Suppressor macrophage treated with lipopolysaccharide for 1 hour (primary cell): Measurements from ENCODE around the gene RPL41.

ENCODE experiments used
- DNase-seq, 3 donors: peaks; one replicate each; pipeline ENCODE4 v3.0.0-alpha.2; 2020 to 2022

Gene RPL41

GRCh38 chr12:56154818-56155217 lies 38.4 kb downstream of the RPL41 start:
- DNase-seq = no peak

DNA sequence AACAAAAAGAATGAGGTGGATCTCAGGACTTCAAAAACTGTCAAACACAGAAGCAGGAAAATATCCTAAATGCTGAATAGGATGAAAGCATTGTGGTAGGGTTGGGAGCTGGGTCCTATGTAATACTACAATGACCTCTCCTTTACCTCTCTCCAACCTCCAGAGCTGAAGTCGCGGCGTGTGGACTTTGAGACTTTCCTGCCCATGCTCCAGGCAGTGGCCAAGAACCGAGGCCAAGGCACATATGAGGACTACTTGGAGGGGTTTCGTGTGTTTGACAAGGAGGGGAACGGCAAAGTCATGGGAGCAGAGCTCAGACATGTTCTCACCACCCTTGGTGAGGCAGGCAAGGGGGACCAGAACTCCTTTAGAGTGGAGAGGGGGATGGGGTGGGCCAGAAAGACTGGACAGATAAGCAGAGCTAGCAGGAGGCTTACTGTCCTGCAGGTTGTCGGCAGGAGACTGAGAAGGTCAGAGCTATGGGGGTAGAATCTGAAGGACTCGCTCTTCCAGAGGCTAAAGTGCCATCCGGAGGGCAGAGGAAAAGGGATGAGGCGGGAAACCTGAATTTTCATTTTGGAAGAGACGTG lies 38.9 kb downstream of the RPL41 start:
- DNase-seq = no peak

DNA sequence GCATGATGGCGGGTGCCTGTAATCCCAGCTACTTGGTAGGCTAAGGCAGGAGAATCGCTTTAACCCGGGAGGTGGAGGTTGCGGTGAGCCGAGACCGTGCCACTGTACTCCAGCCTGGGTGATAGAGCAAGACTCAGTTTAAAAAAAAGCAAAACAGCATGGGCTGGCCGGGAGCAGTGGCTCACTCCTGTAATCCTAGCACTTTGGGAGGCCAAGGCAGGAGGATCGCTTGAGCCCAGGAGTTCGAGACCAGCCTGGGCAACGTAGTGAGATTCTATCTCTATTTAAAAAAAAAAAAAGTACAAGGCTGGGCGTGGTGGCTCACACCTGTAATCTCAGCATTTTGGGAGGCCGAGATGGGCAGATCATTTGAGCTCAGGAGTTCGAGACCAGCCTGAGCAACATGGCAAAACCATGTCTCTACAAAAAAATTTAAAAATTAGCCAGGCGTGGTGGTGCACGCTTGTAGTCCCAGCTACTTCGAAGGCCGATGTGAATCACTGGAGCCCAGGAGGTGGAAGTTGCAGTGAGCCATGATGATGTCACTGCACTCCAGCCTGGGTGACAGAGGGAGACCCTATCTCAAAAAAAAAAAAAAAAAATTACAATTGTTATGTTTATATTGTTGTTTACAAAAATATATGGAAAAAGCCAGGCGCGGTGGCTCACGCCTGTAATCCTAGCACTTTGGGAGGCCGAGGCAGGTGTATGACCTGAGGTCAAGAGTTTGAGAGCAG lies 40.2 kb downstream of the RPL41 start:
- peak; percentile 52 to 62 (median 61) for DNase-seq

DNA sequence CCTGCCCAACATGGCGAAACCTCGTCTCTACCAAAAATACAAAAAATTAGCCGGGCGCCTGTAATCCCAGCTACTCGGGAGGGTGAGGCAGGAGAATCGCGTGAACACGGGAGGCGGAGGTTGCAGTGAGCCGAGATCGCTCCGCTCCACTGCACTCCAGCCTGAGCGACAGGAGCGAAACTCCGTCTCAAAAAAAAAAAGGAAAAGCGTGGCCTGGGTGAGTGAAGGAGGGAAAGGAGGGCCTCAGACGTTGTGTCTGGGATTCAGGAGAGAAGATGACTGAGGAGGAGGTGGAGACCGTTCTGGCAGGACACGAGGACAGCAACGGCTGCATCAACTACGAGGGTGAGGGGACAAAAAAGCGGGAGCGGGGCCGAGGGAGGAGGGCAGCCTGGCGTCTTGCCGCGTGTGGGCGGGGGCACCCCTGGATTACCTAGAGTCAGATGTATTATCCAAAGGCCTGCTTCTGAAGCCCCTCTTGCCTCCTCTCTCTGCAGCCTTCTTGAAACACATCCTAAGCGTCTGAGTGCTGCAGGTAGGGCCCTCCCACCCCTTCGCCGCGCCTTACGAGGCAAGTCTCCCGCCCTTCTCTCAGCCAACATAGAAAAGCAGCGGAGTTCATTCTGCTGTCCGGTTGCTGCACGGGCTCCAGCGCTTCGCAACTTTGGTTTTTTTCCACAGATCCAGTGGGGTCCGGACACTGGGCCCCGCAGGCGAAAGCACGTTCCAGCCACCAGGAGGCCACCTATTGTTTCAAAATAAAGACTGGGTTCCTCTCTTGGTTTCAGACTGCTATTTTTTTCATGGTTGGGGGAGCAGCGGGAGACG lies 41.0 kb downstream of the RPL41 start:
- DNase-seq = peak; percentile 64 to 69 (median 66)

DNA sequence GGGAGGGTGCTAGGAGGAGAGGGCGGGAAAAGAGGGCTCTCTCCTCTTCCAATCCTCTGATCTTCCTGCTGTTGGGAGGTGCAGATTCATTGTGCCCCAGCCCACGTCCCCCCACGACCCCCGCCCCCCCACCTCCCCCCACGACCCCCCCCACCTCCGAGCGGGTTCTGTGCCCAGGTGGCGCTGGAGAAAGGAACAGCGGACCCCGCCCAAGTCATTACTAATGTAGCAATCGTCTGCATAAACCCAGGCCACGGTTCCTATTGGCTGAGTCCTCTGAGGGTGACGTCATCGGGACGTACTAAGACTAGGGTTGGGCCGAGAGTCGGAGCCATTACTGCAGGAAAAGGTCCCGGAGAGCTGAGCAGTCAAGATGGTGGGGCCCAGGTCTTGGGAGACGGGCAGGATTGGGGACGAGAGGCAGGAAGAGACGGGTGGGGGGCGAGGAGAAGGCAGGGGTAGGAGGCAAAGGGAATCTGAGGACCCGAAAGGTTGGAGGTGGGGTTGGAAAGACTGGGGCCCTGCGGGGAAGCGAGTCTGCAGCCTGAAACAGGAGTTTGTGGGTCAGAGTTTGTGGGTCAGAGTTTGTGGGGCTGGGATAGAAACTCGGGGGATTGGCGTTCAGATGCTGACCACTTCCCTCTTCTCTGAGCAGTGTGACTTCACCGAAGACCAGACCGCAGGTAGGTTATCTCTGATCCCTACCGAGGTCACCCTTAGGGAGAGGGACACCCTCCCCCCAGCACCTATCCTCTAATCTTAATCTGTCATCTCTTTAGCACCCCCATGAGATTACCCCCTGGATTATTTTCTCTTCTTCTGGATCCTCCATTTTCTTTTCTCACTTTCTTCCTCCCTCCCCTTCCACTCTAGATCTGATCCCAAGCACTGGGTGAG lies 41.8 kb downstream of the RPL41 start, which contains the start of gene MYL6:
Gene MYL6, plus strand, starts transcription at position 331 of the 897 bp plus-strand sequence. Its CDS starts 43 bp downstream, at position 374.
- DNase-seq = peak; percentile 97 to 99 (median 98)

DNA sequence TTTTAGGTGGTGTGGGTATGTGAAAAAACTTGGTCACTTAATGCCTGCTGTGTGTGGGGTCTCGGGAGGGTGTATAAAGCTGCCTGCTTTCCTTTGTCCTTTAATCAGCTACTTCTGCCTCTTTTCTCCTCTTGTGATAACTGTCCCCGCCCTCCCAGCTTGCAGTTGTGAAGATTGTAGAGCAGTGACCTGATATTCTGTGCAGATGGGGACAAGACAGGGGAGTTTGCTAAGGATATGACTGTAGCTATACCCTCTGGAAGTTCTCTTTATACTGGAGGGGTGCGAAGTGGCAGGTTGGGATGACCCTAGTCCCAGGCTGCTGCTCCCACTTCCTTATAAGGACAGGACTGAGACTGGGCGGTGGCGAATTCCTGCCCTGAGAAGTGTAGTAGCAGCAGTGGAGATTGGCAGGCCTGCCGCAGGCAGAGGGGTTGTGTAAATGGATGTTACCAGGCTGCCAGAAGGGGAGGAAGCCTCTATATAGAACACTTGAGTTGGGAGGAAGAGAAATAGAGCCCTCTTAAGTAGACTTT lies 42.6 kb downstream of the RPL41 start:
- DNase-seq = peak; percentile 58 to 64 (median 62)

DNA sequence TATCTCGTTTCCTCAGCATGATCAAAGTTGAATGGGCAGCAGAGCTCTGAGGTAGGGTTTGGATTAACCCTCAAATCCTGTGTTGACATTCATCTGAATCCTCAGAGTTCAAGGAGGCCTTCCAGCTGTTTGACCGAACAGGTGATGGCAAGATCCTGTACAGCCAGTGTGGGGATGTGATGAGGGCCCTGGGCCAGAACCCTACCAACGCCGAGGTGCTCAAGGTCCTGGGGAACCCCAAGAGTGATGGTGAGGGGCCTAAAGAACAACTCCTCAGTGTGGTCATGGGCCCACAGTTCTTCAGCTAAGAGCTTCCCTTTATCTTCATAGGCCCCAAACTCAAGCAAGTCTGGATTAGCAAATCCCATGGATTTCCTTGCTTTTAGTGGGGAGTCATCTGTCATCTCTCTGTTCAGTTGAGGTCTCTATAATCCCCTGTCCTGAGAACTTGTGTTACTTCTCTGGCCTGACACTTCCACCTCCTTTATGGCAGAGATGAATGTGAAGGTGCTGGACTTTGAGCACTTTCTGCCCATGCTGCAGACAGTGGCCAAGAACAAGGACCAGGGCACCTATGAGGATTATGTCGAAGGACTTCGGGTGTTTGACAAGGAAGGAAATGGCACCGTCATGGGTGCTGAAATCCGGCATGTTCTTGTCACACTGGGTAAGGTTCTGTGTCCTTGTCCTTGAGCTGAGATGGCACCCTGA lies 43.2 kb downstream of the RPL41 start:
- DNase-seq = no peak

GRCh38 chr12:56160193-56160763 lies 43.8 kb downstream of the RPL41 start:
- peak; percentile 48 to 57 (median 54) for DNase-seq

DNA sequence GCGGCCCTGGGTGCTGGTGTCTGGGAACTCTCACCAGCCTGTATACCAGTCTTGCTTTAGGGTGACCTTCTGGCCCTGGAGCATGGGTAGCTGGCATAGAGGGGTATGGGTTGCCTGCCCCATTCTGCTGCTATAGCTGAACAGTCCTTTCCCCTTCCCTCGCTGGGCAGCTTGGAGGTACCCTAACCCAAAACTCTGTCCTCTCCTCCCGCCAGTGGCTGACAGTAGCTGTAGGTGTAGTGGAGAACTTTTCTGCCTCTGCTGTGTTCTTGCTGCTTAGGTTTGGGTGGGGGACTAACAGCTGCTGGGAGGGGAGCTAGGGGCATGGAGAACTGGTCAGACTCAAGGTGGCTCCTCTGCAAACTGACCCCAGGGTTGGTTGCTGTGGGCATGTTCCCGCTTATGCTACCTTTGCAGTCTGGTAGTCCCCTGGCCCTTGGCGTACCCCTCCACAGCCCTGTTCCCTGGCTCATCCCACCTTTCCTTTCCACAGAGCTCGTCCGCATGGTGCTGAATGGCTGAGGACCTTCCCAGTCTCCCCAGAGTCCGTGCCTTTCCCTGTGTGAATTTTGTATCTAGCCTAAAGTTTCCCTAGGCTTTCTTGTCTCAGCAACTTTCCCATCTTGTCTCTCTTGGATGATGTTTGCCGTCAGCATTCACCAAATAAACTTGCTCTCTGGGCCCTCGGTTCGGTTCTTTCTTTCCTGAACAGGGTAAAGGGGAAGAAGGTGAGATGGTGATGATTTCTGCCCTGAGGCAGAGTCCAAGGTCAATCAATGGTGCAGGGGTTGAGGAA lies 44.7 kb downstream of the RPL41 start:
- no peak for DNase-seq

DNA sequence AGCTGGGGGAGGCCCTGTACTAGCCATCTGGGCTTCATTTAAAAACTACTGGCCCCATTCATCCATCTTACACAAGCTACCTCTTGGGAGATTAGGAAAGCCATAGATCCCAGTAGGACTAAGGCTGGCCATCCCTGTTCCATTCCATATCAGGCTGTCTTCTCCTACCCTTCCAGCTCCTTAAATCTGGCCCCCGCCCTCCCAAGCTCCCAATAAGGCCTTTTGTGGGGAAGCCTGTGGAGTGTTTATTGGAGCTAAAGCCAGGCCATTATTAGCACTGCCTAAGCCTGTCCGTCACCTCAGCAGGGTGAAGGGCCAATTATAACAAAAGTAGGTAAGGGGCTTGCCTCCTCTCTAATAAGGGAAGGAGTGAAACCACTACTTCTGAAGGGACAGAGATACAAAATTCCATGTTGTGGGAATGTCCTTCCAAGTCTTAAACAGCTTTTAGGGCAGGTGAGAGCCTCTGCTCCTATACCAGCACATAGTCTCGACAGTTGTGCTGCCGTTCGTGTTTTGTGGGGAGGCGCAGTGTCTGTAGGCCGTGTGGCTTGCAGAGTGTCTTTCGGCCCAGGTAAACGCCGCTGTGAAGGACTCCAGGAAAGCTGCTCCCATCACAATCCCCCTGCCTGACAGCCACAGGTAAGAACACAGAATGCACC lies 45.4 kb downstream of the RPL41 start:
- no peak for DNase-seq

- DNase-seq = peak in 1 of 3 donors; percentile 15
These were observed 46.2 kb downstream of the RPL41 start for GRCh38 chr12:56162468-56163290.

GRCh38 chr12:56163533-56164344 lies 47.3 kb downstream of the RPL41 start:
- DNase-seq = no peak

DNA sequence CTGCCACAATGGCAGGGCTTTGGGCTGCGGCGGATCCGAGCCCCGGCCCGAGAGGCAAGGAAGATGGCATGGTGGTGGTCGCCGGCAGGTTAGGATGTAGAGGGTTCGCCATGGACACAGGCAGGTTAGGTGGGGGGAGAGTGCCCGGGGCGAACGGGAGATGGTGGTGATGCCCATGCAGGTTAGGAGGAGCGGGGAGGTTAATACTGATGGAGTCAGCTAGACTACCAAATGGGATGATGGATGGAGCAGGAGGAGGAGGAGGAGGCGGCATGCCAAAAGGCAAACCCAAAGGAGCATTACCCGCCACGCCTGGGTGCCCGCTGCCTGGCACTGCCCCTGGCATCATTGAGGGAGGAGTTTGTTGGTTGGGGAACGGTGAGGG lies 47.9 kb downstream of the RPL41 start:
- DNase-seq = no peak

GRCh38 chr12:56165369-56165768 lies 48.9 kb downstream of the RPL41 start:
- DNase-seq = no peak
